ENCODE measurements around the gene PRPSAP1. TPM values are rescaled to one million over a fixed set of nuclear protein-coding genes. Genes with fewer than 3 reads are reported as not detected.
A peak's percentile ranks its signal among the peaks of the same experiment; 100 is the strongest.

Gene PRPSAP1
- total RNA-seq, 1 experiment from 2014 or later = 63.3 TPM

DNA sequence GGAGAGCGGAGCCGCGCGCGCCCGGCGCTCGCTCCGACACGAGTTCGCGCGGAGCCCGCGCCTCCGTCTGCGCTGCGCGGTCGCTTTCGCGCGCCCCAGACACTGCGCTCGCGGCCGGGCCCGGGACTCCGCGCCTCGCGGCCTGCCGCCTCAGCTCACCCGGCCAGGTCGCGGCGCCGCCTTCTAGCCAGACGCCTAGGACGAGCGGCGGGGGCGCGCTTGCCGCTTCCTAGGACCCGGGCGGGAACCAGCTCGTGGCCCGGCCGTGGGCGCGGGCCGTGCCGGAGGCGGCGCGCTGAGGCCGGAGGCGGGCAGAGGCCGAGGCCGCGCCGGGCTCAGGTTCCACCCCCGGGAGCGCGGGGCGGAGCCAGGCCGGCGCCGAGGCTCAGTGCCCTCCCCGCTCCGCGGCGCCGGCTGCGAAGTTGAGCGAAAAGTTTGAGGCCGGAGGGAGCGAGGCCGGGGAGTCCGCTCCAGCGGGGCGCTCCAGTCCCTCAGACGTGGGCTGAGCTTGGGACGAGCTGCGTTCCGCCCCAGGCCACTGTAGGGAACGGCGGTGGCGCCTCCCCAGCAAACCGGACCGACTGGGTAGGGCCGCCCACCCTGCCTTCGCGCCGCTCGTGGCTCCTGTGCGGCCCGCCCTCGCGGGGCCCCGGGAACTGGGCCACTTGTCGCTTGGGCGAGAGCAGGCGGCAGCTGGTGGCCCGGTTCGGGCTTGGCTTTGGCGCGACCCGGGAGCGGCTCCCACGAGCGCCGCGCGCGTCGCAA is 30.7 kb upstream of the PRPSAP1 start, which contains the start of gene SPHK1:
Gene SPHK1 (plus strand): TSS at position 388 of the 765 bp plus-strand sequence. CDS start 1,036 bp downstream, outside the sequence.
- no peaks in the 10 kb centered on the region for H3K27me3 ChIP-seq (ENCODE audit: insufficient read depth, low read depth)
- peaks cover 4% of the 10 kb centered on the region; the same call in 1 of the 2 replicates for H3K4me1 ChIP-seq (replicated peaks; ENCODE audit: insufficient read depth)
- intact Hi-C loops (cut with micrococcal nuclease; ENCODE audit: unreplicated experiment) = no loop called here
- DNase-seq = peak; percentile 37 to 78
- POLR2A ChIA-PET (ENCODE audit: unreplicated experiment) = interaction anchor here (0.6 kb wide), 1 partner anchor 604 kb away, joined by 6 read pairs; no protein-coding TSS in a partner anchor
- H2AFZ ChIP-seq = peak within 1 kb of the TSS; percentile 83
- CTCF ChIA-PET = interaction anchor here (0.6 to 1.5 kb wide), 8 partner anchors 11 to 1158 kb away, joined by 3 to 18 read pairs (median 6); no protein-coding TSS in a partner anchor
- H3F3A ChIP-seq (ENCODE audit: insufficient read depth, low read depth) = no peaks in the 10 kb centered on the region; the same call in 1 of the 2 replicates
- no peaks in the 10 kb centered on the region for H3K36me3 ChIP-seq (ENCODE audit: low read depth)
- peak within 1 kb of the TSS; percentile 95 for H3K4me2 ChIP-seq
- TSS peak; percentile 21 for BruUV-seq (replicated peaks)
- peak within 1 kb of the TSS; percentile 68 for H3K4me3 ChIP-seq
- H3K79me2 ChIP-seq (ENCODE audit: low read depth) = no peaks in the 10 kb centered on the region
- no peaks in the 10 kb centered on the region for H3K9me2 ChIP-seq (ENCODE audit: insufficient read depth)
- no peaks in the 10 kb centered on the region for H4K20me1 ChIP-seq (ENCODE audit: insufficient read depth)
- no peak within 1 kb of the TSS for H3K27ac ChIP-seq
- H3K9me3 ChIP-seq (ENCODE audit: insufficient read depth, low read depth) = no peaks in the 10 kb centered on the region
- TF ChIP-seq, protein P1, sequence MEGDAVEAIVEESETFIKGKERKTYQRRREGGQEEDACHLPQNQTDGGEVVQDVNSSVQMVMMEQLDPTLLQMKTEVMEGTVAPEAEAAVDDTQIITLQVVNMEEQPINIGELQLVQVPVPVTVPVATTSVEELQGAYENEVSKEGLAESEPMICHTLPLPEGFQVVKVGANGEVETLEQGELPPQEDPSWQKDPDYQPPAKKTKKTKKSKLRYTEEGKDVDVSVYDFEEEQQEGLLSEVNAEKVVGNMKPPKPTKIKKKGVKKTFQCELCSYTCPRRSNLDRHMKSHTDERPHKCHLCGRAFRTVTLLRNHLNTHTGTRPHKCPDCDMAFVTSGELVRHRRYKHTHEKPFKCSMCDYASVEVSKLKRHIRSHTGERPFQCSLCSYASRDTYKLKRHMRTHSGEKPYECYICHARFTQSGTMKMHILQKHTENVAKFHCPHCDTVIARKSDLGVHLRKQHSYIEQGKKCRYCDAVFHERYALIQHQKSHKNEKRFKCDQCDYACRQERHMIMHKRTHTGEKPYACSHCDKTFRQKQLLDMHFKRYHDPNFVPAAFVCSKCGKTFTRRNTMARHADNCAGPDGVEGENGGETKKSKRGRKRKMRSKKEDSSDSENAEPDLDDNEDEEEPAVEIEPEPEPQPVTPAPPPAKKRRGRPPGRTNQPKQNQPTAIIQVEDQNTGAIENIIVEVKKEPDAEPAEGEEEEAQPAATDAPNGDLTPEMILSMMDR (conservative IDR thresholded peaks at IDR 0.05) = no peak
- no peak for TF ChIP-seq EZH2 (IDR thresholded peaks at IDR 0.05; ENCODE audit: low read depth)

DNA sequence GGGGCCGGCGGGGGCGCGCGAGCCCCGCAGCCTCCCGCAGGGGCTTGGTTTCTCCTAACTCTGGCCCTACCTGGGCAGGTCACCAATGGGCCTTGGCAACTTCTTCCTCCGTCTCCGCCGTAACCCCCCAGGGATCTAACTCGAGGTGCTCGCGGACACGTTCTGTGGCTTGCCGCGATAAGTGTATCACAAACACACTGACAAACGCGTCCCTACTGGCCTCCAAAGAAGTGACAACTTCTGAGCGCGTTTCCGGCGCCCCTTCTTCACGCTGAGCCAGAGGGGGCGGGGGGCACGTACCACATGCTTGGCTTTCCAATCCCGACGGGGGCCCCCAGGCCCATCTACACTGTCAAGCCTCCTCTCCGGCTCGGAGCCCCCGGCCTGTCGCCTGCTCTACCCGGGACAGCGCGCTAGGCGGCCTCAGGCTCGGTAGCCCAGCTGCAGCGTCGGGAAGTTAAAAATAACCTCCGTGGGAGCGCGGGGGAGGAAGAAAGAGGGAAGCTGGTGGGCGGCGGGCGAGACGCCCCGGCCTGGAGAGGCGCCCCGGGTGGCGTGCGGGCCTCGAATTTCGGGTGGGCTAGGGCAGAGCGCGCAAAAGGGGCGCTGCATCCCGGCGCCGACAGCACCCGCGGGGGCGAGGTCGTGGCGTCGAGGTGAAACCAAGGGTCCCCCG is 30.0 kb upstream of the PRPSAP1 start:
- BruUV-seq (replicated peaks) = no TSS peak
- DNase-seq = no peak

More for the DNA sequence above, 30.0 kb upstream of the PRPSAP1 start:
- CTCF ChIA-PET = interaction anchor here (0.6 kb wide), 1 partner anchor 75 kb away, joined by 5 read pairs; no protein-coding TSS in a partner anchor
- Histone ChIP-seq H4K20me1 (ENCODE audit: insufficient read depth) (no peaks in the 10 kb centered on the region), H2AFZ (peak overlapping the region; percentile 83), H3K79me2 (ENCODE audit: low read depth) (no peaks in the 10 kb centered on the region), H3K4me2 (peak overlapping the region; percentile 95), H3K9me2 (ENCODE audit: insufficient read depth) (no peaks in the 10 kb centered on the region), H3K27ac (no peak overlapping the region), H3K36me3 (ENCODE audit: low read depth) (no peaks in the 10 kb centered on the region), H3K27me3 (ENCODE audit: insufficient read depth, low read depth) (no peaks in the 10 kb centered on the region), H3K4me3 (peak overlapping the region; percentile 68), H3K9me3 (ENCODE audit: insufficient read depth, low read depth) (no peaks in the 10 kb centered on the region), H3F3A (ENCODE audit: insufficient read depth, low read depth) (no peaks in the 10 kb centered on the region; the same call in 1 of the 2 replicates), H3K4me1 (replicated peaks; ENCODE audit: insufficient read depth) (peaks cover 4% of the 10 kb centered on the region; the same call in 1 of the 2 replicates)
- POLR2A ChIA-PET (ENCODE audit: unreplicated experiment) = no interaction called here
- intact Hi-C loops (cut with micrococcal nuclease; ENCODE audit: unreplicated experiment) = loop anchor here (1.0 kb wide), 1 partner anchor 29 kb away; no protein-coding TSS in a partner anchor
- TF ChIP-seq, protein P1 (conservative IDR thresholded peaks at IDR 0.05) = no peak
- no peak for TF ChIP-seq EZH2 (IDR thresholded peaks at IDR 0.05; ENCODE audit: low read depth)
